ENCODE results near the gene AGAP1. TPM values are rescaled to one million over a fixed set of nuclear protein-coding genes. Genes with fewer than 3 reads are reported as not detected.

The AGAP1 gene
- total RNA-seq, 1 experiment from 2014 or later, result 23.4 TPM

GRCh38 chr2:236109473-236109872 is 615.6 kb downstream of the AGAP1 start:
- no peak for DNase-seq (ENCODE audit: low read depth in 1 of 2, low spot score in 2 of 2)
- Histone ChIP-seq H3K36me3 (no peaks in the 10 kb centered on the region), H3K27ac (no peak overlapping the region), H3K4me1 (replicated peaks) (no peaks in the 10 kb centered on the region), H3K27me3 (replicated peaks) (no peaks in the 10 kb centered on the region), H3K4me3 (no peak overlapping the region), H3K9me3 (replicated peaks) (no peaks in the 10 kb centered on the region)

DNA sequence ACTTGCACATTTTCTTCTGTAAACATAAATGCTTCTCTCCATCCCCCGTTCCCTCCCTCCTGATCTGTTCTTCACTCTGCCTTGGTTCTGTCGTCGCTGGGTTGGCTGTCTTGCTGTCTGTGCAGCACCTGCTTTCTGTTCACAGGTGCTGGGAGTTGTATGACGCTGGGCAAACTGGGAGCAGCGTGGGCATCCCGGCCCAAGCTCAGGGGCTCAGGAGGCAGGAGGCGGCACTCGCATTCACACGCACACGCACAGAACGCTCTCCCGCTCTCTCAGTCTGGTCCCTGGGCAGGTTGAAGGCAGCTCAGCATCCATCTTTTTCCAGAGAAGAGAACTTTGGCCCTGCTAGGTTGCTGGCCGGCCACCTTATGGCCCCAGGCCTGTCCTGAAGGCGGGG is 618.6 kb downstream of the AGAP1 start:
- no peaks in the 10 kb centered on the region for H3K4me1 ChIP-seq (replicated peaks)
- no peaks in the 10 kb centered on the region for H3K27me3 ChIP-seq (replicated peaks)
- DNase-seq (ENCODE audit: low read depth in 1 of 2, low spot score in 2 of 2), result peak in 1 of 2 experiments; percentile 10
- H3K4me3 ChIP-seq, result no peak overlapping the region
- H3K9me3 ChIP-seq (replicated peaks), result no peaks in the 10 kb centered on the region
- H3K27ac ChIP-seq, result no peak overlapping the region
- no peaks in the 10 kb centered on the region for H3K36me3 ChIP-seq

DNA sequence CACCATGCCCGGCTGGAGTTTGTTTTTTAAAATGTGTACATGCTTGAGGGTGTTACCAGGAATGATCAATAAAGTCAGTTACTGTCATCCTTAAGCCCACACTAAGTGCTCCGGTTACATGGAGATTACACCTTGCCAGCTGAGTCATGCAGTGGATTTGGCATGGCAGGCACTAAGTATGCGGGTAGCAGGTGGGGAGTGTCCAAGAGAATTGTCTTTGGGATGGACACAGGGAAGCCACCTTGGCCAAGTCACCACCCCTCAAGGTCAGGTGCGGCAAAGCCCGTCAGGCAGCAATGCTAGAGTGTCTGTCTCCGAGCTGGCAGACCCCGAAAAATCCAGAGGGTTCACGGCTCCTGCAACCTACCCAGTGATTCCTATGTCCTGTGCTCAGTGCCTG is 619.6 kb downstream of the AGAP1 start:
- Histone ChIP-seq H3K4me1 (replicated peaks) (no peaks in the 10 kb centered on the region), H3K27ac (no peak overlapping the region), H3K4me3 (no peak overlapping the region), H3K9me3 (replicated peaks) (no peaks in the 10 kb centered on the region), H3K27me3 (replicated peaks) (no peaks in the 10 kb centered on the region), H3K36me3 (no peaks in the 10 kb centered on the region)
- no peak for DNase-seq (ENCODE audit: low read depth in 1 of 2, low spot score in 2 of 2)

- Histone ChIP-seq H3K36me3 (no peaks in the 10 kb centered on the region), H3K4me3 (no peak overlapping the region), H3K27me3 (replicated peaks) (no peaks in the 10 kb centered on the region), H3K9me3 (replicated peaks) (no peaks in the 10 kb centered on the region), H3K4me1 (replicated peaks) (no peaks in the 10 kb centered on the region), H3K27ac (no peak overlapping the region)
- DNase-seq (ENCODE audit: low read depth in 1 of 2, low spot score in 2 of 2), result no peak
These were observed 620.1 kb downstream of the AGAP1 start for GRCh38 chr2:236113948-236114347.

DNA sequence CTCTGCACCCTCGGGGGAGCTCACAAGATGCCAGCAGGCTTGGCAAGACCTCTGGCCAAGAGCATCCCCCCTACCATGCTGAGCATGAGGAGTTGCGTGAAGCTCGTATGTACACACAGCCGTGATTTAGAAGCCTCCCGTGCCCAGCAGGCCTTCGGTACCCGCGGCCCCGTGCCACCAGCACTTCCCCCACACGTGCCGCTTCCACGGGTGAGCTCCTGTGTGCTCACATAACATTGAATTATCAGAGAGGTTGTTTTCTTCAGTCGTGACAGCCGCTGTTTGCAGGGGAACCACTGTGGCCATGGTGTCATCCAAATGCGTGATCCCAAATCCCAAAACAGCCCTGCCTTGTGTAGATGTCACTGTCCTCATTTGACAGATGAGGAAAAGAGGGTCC is 621.1 kb downstream of the AGAP1 start:
- H3K27me3 ChIP-seq (replicated peaks), result no peaks in the 10 kb centered on the region
- no peak for DNase-seq (ENCODE audit: low read depth in 1 of 2, low spot score in 2 of 2)
- no peaks in the 10 kb centered on the region for H3K4me1 ChIP-seq (replicated peaks)
- H3K4me3 ChIP-seq, result no peak overlapping the region
- no peak overlapping the region for H3K27ac ChIP-seq
- H3K36me3 ChIP-seq, result no peaks in the 10 kb centered on the region
- no peaks in the 10 kb centered on the region for H3K9me3 ChIP-seq (replicated peaks)

DNA sequence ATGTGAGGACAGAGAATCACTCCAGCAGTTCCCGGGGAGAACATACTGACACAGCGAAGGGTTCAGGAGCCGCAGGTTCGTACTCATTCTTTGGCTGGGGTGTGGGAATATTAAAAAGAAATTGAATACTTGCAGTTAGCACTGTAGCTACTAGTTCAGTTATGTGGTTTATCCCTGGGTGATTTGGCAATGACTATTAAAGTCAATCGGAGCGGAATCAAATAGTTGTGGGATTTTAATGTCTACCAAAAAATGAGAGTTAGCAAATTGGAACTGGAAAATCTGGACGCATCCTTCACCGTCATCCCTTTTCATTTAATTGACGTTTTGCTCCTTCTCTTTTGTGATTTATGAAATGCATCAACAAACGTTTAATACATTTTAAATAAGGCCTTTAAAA is 623.6 kb downstream of the AGAP1 start:
- peaks cover 6% of the 10 kb centered on the region for H3K4me1 ChIP-seq (replicated peaks)
- DNase-seq (ENCODE audit: low read depth in 1 of 2, low spot score in 2 of 2), result no peak
- H3K27me3 ChIP-seq (replicated peaks), result no peaks in the 10 kb centered on the region
- no peaks in the 10 kb centered on the region for H3K9me3 ChIP-seq (replicated peaks)
- H3K27ac ChIP-seq, result no peak overlapping the region
- H3K36me3 ChIP-seq, result peaks cover 3% of the 10 kb centered on the region; the same call in 1 of the 2 replicates
- no peak overlapping the region for H3K4me3 ChIP-seq

DNA sequence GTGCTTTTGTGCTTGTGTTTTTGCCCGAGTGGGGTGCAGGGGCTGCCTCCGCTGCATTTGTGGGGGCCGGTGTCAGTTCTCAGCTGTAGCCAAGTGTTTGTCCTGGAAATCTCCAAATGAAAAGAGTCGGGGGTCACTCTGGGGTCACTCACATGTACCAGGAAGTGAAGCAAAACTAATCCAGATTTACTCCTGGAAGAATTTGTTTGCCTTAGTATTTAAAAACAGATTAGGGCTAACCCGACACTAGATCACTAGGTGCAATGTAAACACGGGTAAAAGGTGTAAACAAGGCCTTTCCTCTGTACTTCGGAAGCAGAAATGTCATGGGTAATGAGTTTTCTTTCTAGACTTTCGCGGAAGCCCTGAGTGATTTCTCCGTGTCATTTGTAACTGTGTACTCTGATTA is 624.0 kb downstream of the AGAP1 start:
- H3K27ac ChIP-seq, result no peak overlapping the region
- peaks cover 6% of the 10 kb centered on the region for H3K4me1 ChIP-seq (replicated peaks)
- no peak for DNase-seq (ENCODE audit: low read depth in 1 of 2, low spot score in 2 of 2)
- no peaks in the 10 kb centered on the region for H3K27me3 ChIP-seq (replicated peaks)
- H3K4me3 ChIP-seq, result no peak overlapping the region
- peaks cover 3% of the 10 kb centered on the region; the same call in 1 of the 2 replicates for H3K36me3 ChIP-seq
- H3K9me3 ChIP-seq (replicated peaks), result no peaks in the 10 kb centered on the region

DNA sequence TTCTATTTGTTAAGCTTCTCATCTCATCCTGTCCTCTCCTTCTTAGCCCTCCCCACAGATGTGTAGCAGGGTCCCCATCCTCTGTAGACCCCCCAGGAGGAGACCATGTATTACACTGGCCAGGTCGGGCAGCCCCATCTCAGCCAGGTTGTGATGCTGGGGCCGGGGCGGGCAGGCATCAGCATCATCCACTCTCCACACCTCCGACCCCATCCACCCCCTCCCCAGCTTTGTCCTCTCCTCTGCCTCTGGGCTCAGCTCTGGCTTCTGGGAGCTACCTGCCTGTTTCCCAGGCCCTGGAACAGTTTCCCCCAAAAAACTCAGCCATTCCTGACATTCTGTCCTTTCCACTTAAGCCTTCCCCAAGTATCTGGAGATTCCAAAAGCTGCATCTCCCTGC is 625.2 kb downstream of the AGAP1 start:
- DNase-seq (ENCODE audit: low read depth in 1 of 2, low spot score in 2 of 2), result no peak
- H3K27ac ChIP-seq, result no peak overlapping the region

DNA sequence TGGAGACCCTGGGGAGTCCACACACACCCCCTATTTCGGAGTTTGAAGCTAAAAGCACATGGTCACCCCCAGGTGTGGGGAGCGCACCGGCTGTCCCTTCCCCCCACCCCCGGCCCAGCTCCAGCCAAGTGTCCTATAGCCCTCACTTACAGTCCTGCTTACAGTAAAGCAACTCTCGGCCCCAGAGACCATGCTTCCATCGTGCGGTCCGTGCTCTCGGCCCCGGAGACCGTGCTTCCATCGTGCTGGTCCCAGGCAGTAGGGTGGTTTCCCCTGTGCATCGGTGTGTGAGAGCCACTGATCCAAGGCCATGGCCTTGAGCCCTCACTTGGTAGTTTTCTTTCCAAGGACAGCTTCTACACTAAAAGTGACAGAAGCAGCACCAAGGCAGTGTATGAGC is 625.6 kb downstream of the AGAP1 start:
- Histone ChIP-seq H3K4me1 (replicated peaks) (peaks cover 6% of the 10 kb centered on the region), H3K36me3 (peaks cover 3% of the 10 kb centered on the region; the same call in 1 of the 2 replicates), H3K27ac (no peak overlapping the region), H3K9me3 (replicated peaks) (no peaks in the 10 kb centered on the region), H3K4me3 (no peak overlapping the region), H3K27me3 (replicated peaks) (no peaks in the 10 kb centered on the region)
- DNase-seq (ENCODE audit: low read depth in 1 of 2, low spot score in 2 of 2), result no peak

More for the DNA sequence above, 625.2 kb downstream of the AGAP1 start:
- no peak overlapping the region for H3K4me3 ChIP-seq
- no peaks in the 10 kb centered on the region for H3K27me3 ChIP-seq (replicated peaks)
- peaks cover 3% of the 10 kb centered on the region; the same call in 1 of the 2 replicates for H3K36me3 ChIP-seq
- H3K4me1 ChIP-seq (replicated peaks), result peaks cover 6% of the 10 kb centered on the region
- H3K9me3 ChIP-seq (replicated peaks), result no peaks in the 10 kb centered on the region

GRCh38 chr2:236120141-236120601 is 626.3 kb downstream of the AGAP1 start:
- no peak overlapping the region for H3K27ac ChIP-seq
- no peak for DNase-seq (ENCODE audit: low read depth in 1 of 2, low spot score in 2 of 2)
- H3K27me3 ChIP-seq (replicated peaks), result no peaks in the 10 kb centered on the region
- peaks cover 3% of the 10 kb centered on the region; the same call in 1 of the 2 replicates for H3K36me3 ChIP-seq
- no peak overlapping the region for H3K4me3 ChIP-seq
- no peaks in the 10 kb centered on the region for H3K9me3 ChIP-seq (replicated peaks)
- peaks cover 6% of the 10 kb centered on the region for H3K4me1 ChIP-seq (replicated peaks)

GRCh38 chr2:236120829-236121228 is 627.0 kb downstream of the AGAP1 start:
- DNase-seq (ENCODE audit: low read depth in 1 of 2, low spot score in 2 of 2), result no peak

DNA sequence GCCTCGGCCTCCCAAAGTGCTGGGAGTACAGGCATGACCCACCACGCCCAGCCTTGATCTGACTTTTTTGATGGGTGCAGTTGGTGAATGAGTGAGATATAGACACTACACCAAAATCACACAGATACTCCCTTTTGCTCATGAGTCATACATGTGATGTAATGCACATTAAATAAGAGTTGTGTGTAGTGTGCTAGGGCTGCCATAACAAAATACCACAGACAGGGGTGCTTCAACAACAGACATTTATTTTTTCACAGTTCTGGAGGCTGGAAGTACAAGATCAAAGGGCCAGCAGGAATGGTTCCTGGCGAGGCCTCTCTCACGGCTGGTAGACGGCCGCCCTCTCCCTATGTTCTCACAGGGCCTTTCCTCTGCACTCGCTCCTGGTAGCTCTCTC is 627.7 kb downstream of the AGAP1 start:
- no peak for DNase-seq (ENCODE audit: low read depth in 1 of 2, low spot score in 2 of 2)
- Histone ChIP-seq H3K4me1 (replicated peaks) (peaks cover 6% of the 10 kb centered on the region), H3K4me3 (no peak overlapping the region), H3K36me3 (peaks cover 3% of the 10 kb centered on the region; the same call in 1 of the 2 replicates), H3K9me3 (replicated peaks) (no peaks in the 10 kb centered on the region), H3K27me3 (replicated peaks) (no peaks in the 10 kb centered on the region), H3K27ac (no peak overlapping the region)

More at GRCh38 chr2:236120829-236121228, 627.0 kb downstream of the AGAP1 start:
- H3K36me3 ChIP-seq, result peaks cover 3% of the 10 kb centered on the region; the same call in 1 of the 2 replicates
- no peak overlapping the region for H3K27ac ChIP-seq
- H3K4me3 ChIP-seq, result no peak overlapping the region
- peaks cover 6% of the 10 kb centered on the region for H3K4me1 ChIP-seq (replicated peaks)
- no peaks in the 10 kb centered on the region for H3K27me3 ChIP-seq (replicated peaks)
- no peaks in the 10 kb centered on the region for H3K9me3 ChIP-seq (replicated peaks)

DNA sequence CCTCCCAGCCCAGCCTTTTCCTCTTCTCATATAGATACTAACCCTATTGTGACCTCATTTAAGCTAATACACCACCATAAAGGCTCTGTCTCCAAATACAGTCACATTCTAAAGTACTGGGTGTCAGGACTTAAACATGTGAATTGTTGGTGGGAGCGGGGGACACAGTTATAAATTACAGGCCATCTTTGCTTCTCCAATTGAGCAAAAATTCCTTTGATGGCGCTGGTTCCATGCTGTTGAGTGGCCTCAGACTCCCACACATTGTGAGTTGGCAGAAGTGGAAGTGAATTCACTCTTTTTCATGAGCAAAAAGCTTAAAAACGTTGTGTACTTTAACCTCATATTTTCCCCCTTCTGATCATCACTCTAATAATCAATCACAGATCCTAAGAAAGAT is 628.4 kb downstream of the AGAP1 start:
- H3K27ac ChIP-seq, result no peak overlapping the region
- peaks cover 6% of the 10 kb centered on the region for H3K4me1 ChIP-seq (replicated peaks)
- H3K4me3 ChIP-seq, result no peak overlapping the region
- H3K36me3 ChIP-seq, result peaks cover 3% of the 10 kb centered on the region; the same call in 1 of the 2 replicates
- no peaks in the 10 kb centered on the region for H3K27me3 ChIP-seq (replicated peaks)
- DNase-seq (ENCODE audit: low read depth in 1 of 2, low spot score in 2 of 2), result no peak
- H3K9me3 ChIP-seq (replicated peaks), result no peaks in the 10 kb centered on the region

GRCh38 chr2:236123716-236124115 is 629.9 kb downstream of the AGAP1 start:
- no peaks in the 10 kb centered on the region for H3K9me3 ChIP-seq (replicated peaks)
- peaks cover 6% of the 10 kb centered on the region for H3K4me1 ChIP-seq (replicated peaks)
- no peak overlapping the region for H3K27ac ChIP-seq
- H3K4me3 ChIP-seq, result no peak overlapping the region
- peaks cover 3% of the 10 kb centered on the region; the same call in 1 of the 2 replicates for H3K36me3 ChIP-seq
- no peak for DNase-seq (ENCODE audit: low read depth in 1 of 2, low spot score in 2 of 2)
- no peaks in the 10 kb centered on the region for H3K27me3 ChIP-seq (replicated peaks)
